HepG2 (cell line): ENCODE measurements around the gene DNLZ. TPM values are rescaled to one million over a fixed set of nuclear protein-coding genes. Genes with fewer than 3 reads are reported as not detected.

Source experiments
- ATAC-seq: fragments of 200-7000 bp; cut with Tn5 transposase; 3 replicates; pipeline ENCODE4 v1.9.1; 2020; ENCODE audit warnings: mild to moderate bottlenecking, moderate library complexity
- BruUV-seq: library from RNA; stranded (reverse); fragments of 400-500 nt; replicated peaks from 2 replicates; lab custom pipeline; 2021; lab: Mats Ljungman, UMichigan
- CTCF ChIA-PET: fragments of 300-600 bp; formaldehyde crosslinking; extraction: SDS; loops from one replicate; lab custom pipeline; 2021; ENCODE audit warnings: low total read pairs, inconsistent platforms, low intra/inter-chr PET ratio; lab: Yijun Ruan, JAX
- POLR2A ChIA-PET: fragments of 350-600 bp; sonication (Branson Sonifier 250); formaldehyde crosslinking; loops from one replicate; lab custom pipeline; 2020; ENCODE audit warnings: antibody characterized with exemption, inconsistent platforms; lab: Yijun Ruan, JAX
- DNase-seq: peaks from one replicate; pipeline ENCODE4 v3.0.0-alpha.2; 2015; ENCODE audit warnings: low spot score
- FAIRE-seq: peaks from 3 replicates; lab custom pipeline; 2011; peaks lifted over from hg19 to GRCh38; lab: Jason Lieb, UNC
- H2AFZ ChIP-seq: one replicate; pipeline ENCODE4 v1.6.1; 2011; ENCODE audit warnings: low read length, inconsistent platforms
- H3K27ac ChIP-seq: fragments of 300-600 bp; 3 replicates; pipeline ENCODE4 v1.8.0; 2011; ENCODE audit warnings: mixed run types, mild to moderate bottlenecking, mixed read lengths, low read length, inconsistent platforms; ENCODE audit not compliant: insufficient read depth; ENCODE audit errors: extremely low read length
- H3K27me3 ChIP-seq, 2 experiments: fragments of 200-600 bp in 1 of 2; 2 replicates in 1 of 2; 3 replicates in 1 of 2; pipeline versions ENCODE4 v1.6.0 to v1.8.0; 2011; ENCODE audit warnings: low read length in 2 of 2, mild to moderate bottlenecking in 2 of 2, moderate library complexity in 2 of 2, inconsistent platforms in 1 of 2; ENCODE audit not compliant: insufficient read depth in 2 of 2, control insufficient read depth in 1 of 2
- H3K36me3 ChIP-seq, 2 experiments: fragments of 200-600 bp in 1 of 2; replicated peaks in 1 of 2; 2 replicates in 1 of 2; 3 replicates in 1 of 2; pipeline versions ENCODE4 v1.5.1 to v1.8.0; 2011; ENCODE audit warnings: low read length in 2 of 2, inconsistent platforms in 1 of 2; ENCODE audit not compliant: insufficient read depth in 2 of 2, control insufficient read depth in 1 of 2
- H3K4me1 ChIP-seq: 2 replicates; pipeline ENCODE4 v1.5.1; 2012; ENCODE audit warnings: low read length, inconsistent platforms; ENCODE audit not compliant: insufficient read depth
- H3K4me2 ChIP-seq: 2 replicates; pipeline ENCODE4 v1.6.0; 2011; ENCODE audit warnings: low read depth, low read length, inconsistent platforms
- H3K4me3 ChIP-seq, 3 experiments: fragments of 200-600 bp in 1 of 3; sonication (generic), shearing (Covaris generic) in 1 of 3; replicated peaks in 1 of 3; 2 replicates each; pipeline ENCODE4 v1.5.1; 2011 to 2016; ENCODE audit warnings: low read length in 3 of 3, inconsistent platforms in 2 of 3, low read depth in 2 of 3, mild to moderate bottlenecking in 2 of 3, control low read depth in 1 of 3, mixed read lengths in 1 of 3; ENCODE audit not compliant: insufficient read depth in 1 of 3
- H3K79me2 ChIP-seq: one replicate; pipeline ENCODE4 v1.6.1; 2011; ENCODE audit warnings: low read length, inconsistent platforms; ENCODE audit not compliant: insufficient read depth
- H3K9ac ChIP-seq: 2 replicates; pipeline ENCODE4 v1.6.0; 2011; ENCODE audit warnings: mild to moderate bottlenecking, low read depth, low read length, inconsistent platforms; ENCODE audit not compliant: insufficient read depth
- H3K9me3 ChIP-seq: 2 replicates; pipeline ENCODE4 v1.5.1; 2012; ENCODE audit warnings: mild to moderate bottlenecking, low read length
- H4K20me1 ChIP-seq: 2 replicates; pipeline ENCODE4 v1.6.0; 2011; ENCODE audit warnings: inconsistent platforms, mild to moderate bottlenecking, low read length, moderate library complexity; ENCODE audit not compliant: insufficient read depth
- EEA1 ChIP-seq: sonication (generic); formaldehyde crosslinking; IDR thresholded peaks from 2 replicates; pipeline ENCODE4 v1.5.1; 2020; ENCODE audit warnings: mild to moderate bottlenecking, missing genetic modification reagents, borderline replicate concordance
- RBFOX2 ChIP-seq: fragments of 200-400 bp; formaldehyde crosslinking; IDR thresholded peaks from 2 replicates; pipeline ENCODE4 v1.6.1; 2017; ENCODE audit warnings: low read depth, mild to moderate bottlenecking, low read length
- SRY ChIP-seq: sonication (generic); formaldehyde crosslinking; IDR thresholded peaks from 2 replicates; pipeline ENCODE4 v1.8.0; 2022; ENCODE audit warnings: mild to moderate bottlenecking, missing genetic modification reagents
- WGBS: methylation state at CpG from one replicate; pipeline ENCODE4 v1.1.6; 2017; ENCODE audit warnings: low lambda C conversion rate; 5-methylcytosine and 5-hydroxymethylcytosine counted together
- in situ Hi-C: cut with HindIII; loops from 2 replicates; pipeline ENCODE4 v1.10.0; 2017; ENCODE audit warnings: low pct_unique_long_range_greater_than_20kb; ENCODE audit not compliant: extremely low pct_ligation_motif_present
- intact Hi-C: fragments of 100-400 bp; cut with micrococcal nuclease; formaldehyde crosslinking; loops from one replicate; pipeline ENCODE4 v1.10.0; 2022; ENCODE audit not compliant: unreplicated experiment
- polyA plus RNA-seq, 8 experiments: library from polyadenylated mRNA; depleted of rRNA in 3 of 8; stranded (reverse) in 7 of 8; unstranded in 1 of 8; fragments of >200 nt; fragmentation: Illumina TruSeq in 4 of 8; extraction: Trizol in 4 of 8; gene quantifications; 2 replicates each; pipeline versions ENCODE4 v1.2.1 to v1.2.3, GENCODE V29; 2011 to 2016; ENCODE audit warnings: low read depth in 4 of 8, missing spikeins in 1 of 8, mixed read lengths in 1 of 8; ENCODE audit not compliant: insufficient read depth in 1 of 8
- total RNA-seq, 5 experiments: library from RNA; depleted of rRNA; stranded (reverse); fragments of >200 nt; fragmentation: Illumina TruSeq; extraction: Trizol; gene quantifications; 2 replicates each; pipeline ENCODE4 v1.2.3, GENCODE V29; 2016; ENCODE audit warnings: low read depth in 1 of 5
- TF ChIP-seq, protein P1 (sequence below): sonication (generic); formaldehyde crosslinking; IDR thresholded peaks from 2 replicates; pipeline ENCODE4 v1.4.0; 2020; ENCODE audit warnings: missing genetic modification reagents

DNLZ gene
- total and polyA plus RNA-seq, 2 of the 13 experiments (the other 11 are each of a cell fraction or from before 2014, with no cell fraction given): 3.4 to 8.0 TPM

- DNase-seq: no peak
- Histone ChIP-seq H3K79me2 (peaks cover 21% of the 10 kb centered on the region), H3K36me3 (peaks cover 25 to 57% of the 10 kb centered on the region in 2 experiments; a peak in 4 of 5 replicates), H3K4me3 (no peak overlapping the region), H3K4me2 (no peak overlapping the region), H3K9me3 (no peaks in the 10 kb centered on the region), H3K27me3 (no peaks in the 10 kb centered on the region), H3K9ac (no peak overlapping the region), H2AFZ (no peak overlapping the region), H3K4me1 (peaks cover 16% of the 10 kb centered on the region), H3K27ac (no peak overlapping the region), H4K20me1 (0 out of 2 replicates have a peak, but pooled peaks cover 2% of the 10 kb centered on the region)
- ATAC-seq: no peak
- POLR2A ChIA-PET: no interaction called here
- CTCF ChIA-PET: no interaction called here
- intact Hi-C loops (no loop called here), in situ Hi-C loops (no loop called here)
- TF ChIP-seq, protein P1, sequence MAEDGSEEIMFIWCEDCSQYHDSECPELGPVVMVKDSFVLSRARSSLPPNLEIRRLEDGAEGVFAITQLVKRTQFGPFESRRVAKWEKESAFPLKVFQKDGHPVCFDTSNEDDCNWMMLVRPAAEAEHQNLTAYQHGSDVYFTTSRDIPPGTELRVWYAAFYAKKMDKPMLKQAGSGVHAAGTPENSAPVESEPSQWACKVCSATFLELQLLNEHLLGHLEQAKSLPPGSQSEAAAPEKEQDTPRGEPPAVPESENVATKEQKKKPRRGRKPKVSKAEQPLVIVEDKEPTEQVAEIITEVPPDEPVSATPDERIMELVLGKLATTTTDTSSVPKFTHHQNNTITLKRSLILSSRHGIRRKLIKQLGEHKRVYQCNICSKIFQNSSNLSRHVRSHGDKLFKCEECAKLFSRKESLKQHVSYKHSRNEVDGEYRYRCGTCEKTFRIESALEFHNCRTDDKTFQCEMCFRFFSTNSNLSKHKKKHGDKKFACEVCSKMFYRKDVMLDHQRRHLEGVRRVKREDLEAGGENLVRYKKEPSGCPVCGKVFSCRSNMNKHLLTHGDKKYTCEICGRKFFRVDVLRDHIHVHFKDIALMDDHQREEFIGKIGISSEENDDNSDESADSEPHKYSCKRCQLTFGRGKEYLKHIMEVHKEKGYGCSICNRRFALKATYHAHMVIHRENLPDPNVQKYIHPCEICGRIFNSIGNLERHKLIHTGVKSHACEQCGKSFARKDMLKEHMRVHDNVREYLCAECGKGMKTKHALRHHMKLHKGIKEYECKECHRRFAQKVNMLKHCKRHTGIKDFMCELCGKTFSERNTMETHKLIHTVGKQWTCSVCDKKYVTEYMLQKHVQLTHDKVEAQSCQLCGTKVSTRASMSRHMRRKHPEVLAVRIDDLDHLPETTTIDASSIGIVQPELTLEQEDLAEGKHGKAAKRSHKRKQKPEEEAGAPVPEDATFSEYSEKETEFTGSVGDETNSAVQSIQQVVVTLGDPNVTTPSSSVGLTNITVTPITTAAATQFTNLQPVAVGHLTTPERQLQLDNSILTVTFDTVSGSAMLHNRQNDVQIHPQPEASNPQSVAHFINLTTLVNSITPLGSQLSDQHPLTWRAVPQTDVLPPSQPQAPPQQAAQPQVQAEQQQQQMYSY: no peak
- TF ChIP-seq EEA1 (CRISPR knock-in tag): no peak
- TF ChIP-seq RBFOX2: 0 out of 2 replicates have a peak, but pooled peaks have one; percentile 18
- TF ChIP-seq SRY (CRISPR knock-in tag): no peak
- BruUV-seq: no TSS peak
- no peak for FAIRE-seq
- 90% methylated on average over 21 of the region's 26 CpGs for WGBS
Measured at GRCh38 chr9:136395345-136396218, 32.0 kb upstream of the DNLZ start.
